NCI-H2081 (cell line): ENCODE results near the gene ETHE1.
A peak's percentile ranks its signal among the peaks of the same experiment; 100 is the strongest.

Experiments
- DNase-seq, 2 experiments: peaks; one replicate each; lab custom pipeline; 2025; lab: John Stamatoyannopoulos, UW

The ETHE1 gene

GRCh38 chr19:43464134-43464775 is 62.7 kb downstream of the ETHE1 start:
- no peak for DNase-seq

GRCh38 chr19:43463381-43464133 is 63.4 kb downstream of the ETHE1 start:
- DNase-seq = peak; percentile 82 to 93

GRCh38 chr19:43462785-43463380 is 64.1 kb downstream of the ETHE1 start:
- no peak for DNase-seq

GRCh38 chr19:43462383-43462782 is 64.6 kb downstream of the ETHE1 start:
- no peak for DNase-seq

- DNase-seq = no peak
These were observed 65.7 kb downstream of the ETHE1 start for GRCh38 chr19:43461303-43461702.

- no peak for DNase-seq
These were observed 66.5 kb downstream of the ETHE1 start for GRCh38 chr19:43460362-43461016.

GRCh38 chr19:43457809-43458208 is 69.2 kb downstream of the ETHE1 start:
- no peak for DNase-seq
